Activated T-helper 2 cell treated with anti-CD3 and anti-CD28 coated beads, Interferon-gamma antibody, Interleukin-2, Interleukin-4, amounts not matched to agents 10 μg/mL and 5 μg/mL and 100 μg/mL, durations not matched to agents 14 hours and 24 hours and 36 hours (primary cell): ENCODE results near the gene PM20D1. TPM values are rescaled to one million over a fixed set of nuclear protein-coding genes. Genes with fewer than 3 reads are reported as not detected.
"Not testable (repeated sequence)": the region's sequence is repeated elsewhere in the genome, so short reads cannot be mapped to it uniquely, and the experiment has no call there.

Experiments
- DNase-seq: peaks from one replicate; pipeline ENCODE4 v3.0.0; 2021; ENCODE audit warnings: low spot score
- H3K27ac Mint-ChIP-seq: one replicate; pipeline ENCODE4 v1.8.0; 2021; ENCODE audit warnings: mixed read lengths
- H3K27me3 Mint-ChIP-seq: one replicate; pipeline ENCODE4 v1.8.0; 2021; ENCODE audit warnings: low read depth, mixed read lengths
- H3K36me3 Mint-ChIP-seq: one replicate; pipeline ENCODE4 v1.8.0; 2021; ENCODE audit warnings: low read depth, mixed read lengths
- H3K4me1 Mint-ChIP-seq: one replicate; pipeline ENCODE4 v1.8.0; 2021; ENCODE audit warnings: low read depth, mixed read lengths
- H3K4me3 Mint-ChIP-seq: one replicate; pipeline ENCODE4 v1.8.0; 2021; ENCODE audit warnings: low read depth, mild to moderate bottlenecking, moderate library complexity, mixed read lengths
- H3K9me3 Mint-ChIP-seq: one replicate; pipeline ENCODE4 v1.8.0; 2021; ENCODE audit warnings: mixed read lengths
- intact Hi-C: fragments of 100-400 bp; cut with micrococcal nuclease; formaldehyde crosslinking; loops from one replicate; pipeline ENCODE4 v1.15.1; 2023
- total RNA-seq: library from RNA; stranded (reverse); gene quantifications from 2 replicates; pipeline ENCODE4 v1.2.3, GENCODE V29; 2022

PM20D1 gene
- total RNA-seq, 1 donor from 2014 or later, result 0.57 TPM

DNA sequence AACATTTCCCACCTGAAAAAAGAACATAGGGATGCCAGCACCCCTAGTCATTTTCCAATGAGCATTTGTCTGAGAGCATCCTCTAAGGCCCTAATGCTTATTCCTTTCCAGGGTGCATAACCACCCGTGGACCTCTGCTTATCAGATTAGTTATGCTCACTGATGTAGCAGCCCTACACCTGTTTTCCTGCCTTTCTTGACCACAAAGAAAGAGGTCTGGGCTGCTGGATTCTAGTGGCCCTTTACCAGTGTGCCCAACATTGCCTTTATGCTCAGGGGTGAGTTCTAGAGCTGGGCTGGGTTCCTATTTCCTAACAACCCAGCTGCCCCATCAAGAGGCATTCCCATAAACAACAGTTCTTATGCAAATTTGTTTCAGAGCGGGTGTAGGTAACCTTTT lies 20.3 kb upstream of the PM20D1 start:
- DNase-seq, result no peak
- H3K4me3 Mint-ChIP-seq, result no peak overlapping the region
- intact Hi-C loops, result no loop called here
- H3K9me3 Mint-ChIP-seq, result no peaks in the 10 kb centered on the region
- H3K27ac Mint-ChIP-seq, result no peak overlapping the region
- no peaks in the 10 kb centered on the region for H3K4me1 Mint-ChIP-seq
- H3K27me3 Mint-ChIP-seq, result peaks cover 5% of the 10 kb centered on the region
- no peaks in the 10 kb centered on the region for H3K36me3 Mint-ChIP-seq

DNA sequence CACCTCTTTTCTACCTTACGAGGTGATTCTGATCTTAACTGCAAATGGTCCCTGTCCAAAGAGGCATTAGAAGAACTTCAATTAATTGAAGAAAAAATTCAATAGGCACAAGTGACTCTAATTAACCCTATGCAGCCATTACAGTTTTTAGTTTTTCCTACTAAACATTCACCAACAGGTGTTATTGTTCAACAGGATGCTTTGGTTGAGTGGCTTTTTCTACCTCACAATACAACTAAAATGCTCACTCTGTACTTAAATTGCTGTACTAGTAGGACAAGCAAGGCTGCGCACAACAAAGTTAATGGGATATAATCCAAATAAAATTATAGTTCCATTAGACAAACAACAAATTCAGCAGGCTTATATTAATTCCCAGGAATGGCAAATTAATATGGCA lies 11.6 kb upstream of the PM20D1 start:
- peaks cover 6% of the 10 kb centered on the region for H3K4me1 Mint-ChIP-seq
- no peaks in the 10 kb centered on the region for H3K36me3 Mint-ChIP-seq
- H3K27me3 Mint-ChIP-seq, result peaks cover 25% of the 10 kb centered on the region
- H3K27ac Mint-ChIP-seq, result no peak overlapping the region
- DNase-seq, result no peak
- peaks cover 5% of the 10 kb centered on the region for H3K9me3 Mint-ChIP-seq
- H3K4me3 Mint-ChIP-seq, result no peak overlapping the region
- intact Hi-C loops, result no loop called here

- intact Hi-C loops, result no loop called here
- H3K4me3 Mint-ChIP-seq, result no peak overlapping the region
- peaks cover 21% of the 10 kb centered on the region for H3K27me3 Mint-ChIP-seq
- no peaks in the 10 kb centered on the region for H3K36me3 Mint-ChIP-seq
- H3K9me3 Mint-ChIP-seq, result peaks cover 16% of the 10 kb centered on the region
- no peak for DNase-seq
- H3K4me1 Mint-ChIP-seq, result peaks cover 6% of the 10 kb centered on the region
- H3K27ac Mint-ChIP-seq, result no peak overlapping the region
Observed at GRCh38 chr1:205858141-205858961, 8.4 kb upstream of the PM20D1 start.

GRCh38 chr1:205857501-205857900 lies 7.6 kb upstream of the PM20D1 start:
- H3K9me3 Mint-ChIP-seq, result peaks cover 19% of the 10 kb centered on the region
- H3K36me3 Mint-ChIP-seq, intact Hi-C loops, DNase-seq, H3K4me3 Mint-ChIP-seq, H3K4me1 Mint-ChIP-seq, H3K27ac Mint-ChIP-seq: not testable (repeated sequence)
- H3K27me3 Mint-ChIP-seq, result peaks cover 19% of the 10 kb centered on the region

DNA sequence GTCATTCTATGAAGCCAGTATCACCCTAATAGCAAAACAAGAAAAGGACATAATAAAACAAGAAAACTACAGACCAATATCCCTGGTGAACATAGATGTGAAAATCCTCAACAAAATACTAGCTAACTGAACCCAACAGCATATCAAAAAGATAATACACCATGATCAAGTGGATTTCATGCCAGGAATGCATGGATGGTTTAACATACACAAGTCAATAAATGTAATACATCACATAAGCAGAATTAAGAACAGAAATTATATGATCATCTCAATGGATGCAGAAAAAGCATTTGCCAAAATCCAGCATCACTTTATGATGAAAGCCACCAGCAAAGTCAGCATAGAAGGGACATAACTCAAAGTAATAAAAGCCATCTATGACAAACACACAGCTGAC lies 6.5 kb upstream of the PM20D1 start:
- intact Hi-C loops, result no loop called here

DNA sequence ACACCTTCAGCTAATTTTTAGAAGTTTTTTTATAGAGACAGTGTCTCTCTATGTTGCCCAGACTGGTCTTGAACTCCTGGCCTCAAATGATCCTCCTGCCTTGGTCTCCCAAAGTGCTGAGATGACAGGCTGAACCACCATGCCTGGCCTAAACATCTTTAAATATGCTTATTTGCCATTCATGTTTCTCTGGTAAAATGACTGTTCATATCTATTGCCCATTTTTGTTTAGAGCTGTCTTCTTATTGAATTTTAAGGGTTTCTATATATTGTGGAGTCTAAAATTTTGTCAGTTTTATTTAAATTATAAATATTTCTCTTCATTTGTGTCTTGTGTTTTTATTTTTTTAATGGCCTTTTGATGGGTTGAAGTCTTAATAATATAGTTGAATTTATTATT lies 3.0 kb upstream of the PM20D1 start:
- Mint-ChIP-seq H3K4me1 (peaks cover 20% of the 10 kb centered on the region), H3K27me3 (peaks cover 11% of the 10 kb centered on the region), H3K27ac (no peak overlapping the region), H3K9me3 (peaks cover 25% of the 10 kb centered on the region), H3K36me3 (no peaks in the 10 kb centered on the region), H3K4me3 (no peak overlapping the region)
- intact Hi-C loops, result loop anchor here (5.0 kb wide), 1 partner anchor 41 kb away; the partner anchor contains the start of gene SLC41A1
- DNase-seq, result no peak

More for the DNA sequence above, 6.5 kb upstream of the PM20D1 start:
- H3K9me3 Mint-ChIP-seq, result peaks cover 25% of the 10 kb centered on the region
- DNase-seq, result no peak
- H3K27ac Mint-ChIP-seq, result no peak overlapping the region
- H3K36me3 Mint-ChIP-seq, result no peaks in the 10 kb centered on the region
- H3K4me3 Mint-ChIP-seq, result no peak overlapping the region
- H3K4me1 Mint-ChIP-seq, result peaks cover 6% of the 10 kb centered on the region
- H3K27me3 Mint-ChIP-seq, result peaks cover 19% of the 10 kb centered on the region

GRCh38 chr1:205851993-205852392 lies 2.1 kb upstream of the PM20D1 start:
- DNase-seq, result no peak
- H3K36me3 Mint-ChIP-seq, result no peaks in the 10 kb centered on the region
- H3K9me3 Mint-ChIP-seq, result peaks cover 24% of the 10 kb centered on the region
- no peak overlapping the region for H3K4me3 Mint-ChIP-seq
- peaks cover 20% of the 10 kb centered on the region for H3K4me1 Mint-ChIP-seq
- intact Hi-C loops, result loop anchor here (5.0 kb wide), 1 partner anchor 40 kb away; the partner anchor contains the start of gene SLC41A1
- no peak overlapping the region for H3K27ac Mint-ChIP-seq
- peaks cover 9% of the 10 kb centered on the region for H3K27me3 Mint-ChIP-seq

- H3K4me1 Mint-ChIP-seq, result peaks cover 11% of the 10 kb centered on the region
- no peak for DNase-seq
- intact Hi-C loops, result no loop called here
- H3K4me3 Mint-ChIP-seq, result no peak overlapping the region
- no peaks in the 10 kb centered on the region for H3K27me3 Mint-ChIP-seq
- no peak overlapping the region for H3K27ac Mint-ChIP-seq
- H3K36me3 Mint-ChIP-seq, result no peaks in the 10 kb centered on the region
- no peaks in the 10 kb centered on the region for H3K9me3 Mint-ChIP-seq
Observed at GRCh38 chr1:205843036-205843859, 6.7 kb downstream of the PM20D1 start.

DNA sequence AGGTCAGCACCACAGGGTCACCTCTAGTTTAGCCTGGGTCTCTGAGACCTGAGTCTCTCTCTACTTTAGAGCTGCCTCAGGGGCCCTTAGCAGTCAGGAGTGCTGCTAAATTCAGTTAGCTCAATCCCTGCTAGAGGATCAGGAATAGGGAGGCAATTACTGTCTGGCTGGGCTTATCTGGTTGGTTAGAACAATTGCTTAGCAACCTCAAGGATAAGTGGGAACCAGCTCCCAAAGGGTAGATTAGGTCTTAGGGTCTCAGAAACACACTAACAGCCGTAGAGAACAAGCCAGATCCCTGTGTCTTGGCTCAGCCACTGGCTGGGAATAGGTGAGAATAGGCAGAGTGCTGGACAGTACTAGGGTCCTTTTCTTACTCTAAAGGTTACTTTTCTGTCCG lies 7.7 kb downstream of the PM20D1 start:
- intact Hi-C loops, result no loop called here
- no peaks in the 10 kb centered on the region for H3K36me3 Mint-ChIP-seq

GRCh38 chr1:205840146-205840923 lies 9.6 kb downstream of the PM20D1 start:
- intact Hi-C loops, result no loop called here
- Mint-ChIP-seq H3K9me3 (no peaks in the 10 kb centered on the region), H3K4me1 (peaks cover 7% of the 10 kb centered on the region), H3K36me3 (no peaks in the 10 kb centered on the region), H3K27ac (no peak overlapping the region), H3K27me3 (no peaks in the 10 kb centered on the region), H3K4me3 (no peak overlapping the region)
- no peak for DNase-seq

More for the DNA sequence above, 7.7 kb downstream of the PM20D1 start:
- no peaks in the 10 kb centered on the region for H3K9me3 Mint-ChIP-seq
- H3K27me3 Mint-ChIP-seq, result no peaks in the 10 kb centered on the region
- peaks cover 7% of the 10 kb centered on the region for H3K4me1 Mint-ChIP-seq
- no peak for DNase-seq
- H3K4me3 Mint-ChIP-seq, result no peak overlapping the region
- H3K27ac Mint-ChIP-seq, result no peak overlapping the region

DNA sequence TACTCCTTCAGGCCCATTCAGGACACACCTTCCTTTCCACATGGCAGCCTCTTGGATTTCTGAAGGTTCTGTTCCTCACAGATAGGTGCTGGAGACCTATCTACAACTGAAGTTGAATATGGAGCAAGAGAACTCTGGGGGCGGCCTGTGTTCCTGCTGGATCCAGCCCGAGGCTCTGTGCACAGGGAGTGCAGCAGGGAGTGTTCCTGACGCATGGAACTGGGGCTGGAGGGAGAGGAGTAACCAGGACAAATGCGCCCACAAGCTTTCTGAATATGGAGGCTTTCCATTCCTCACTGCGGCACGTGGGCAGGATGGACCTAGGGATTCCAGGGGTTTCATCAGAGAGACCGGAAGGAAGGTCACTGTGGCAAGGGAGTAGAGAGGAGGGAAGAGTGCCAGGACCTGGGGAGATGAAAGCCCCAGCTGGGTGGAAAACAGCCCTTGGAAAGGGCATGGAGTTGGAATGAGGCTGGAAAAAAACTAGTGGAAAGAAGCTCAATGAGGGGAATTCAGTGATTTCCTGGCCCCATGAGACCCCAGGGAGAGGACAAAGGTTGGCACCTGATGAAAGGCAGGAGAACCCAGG lies 12.5 kb downstream of the PM20D1 start:
- intact Hi-C loops, result no loop called here
- Mint-ChIP-seq H3K27ac (no peak overlapping the region), H3K36me3 (no peaks in the 10 kb centered on the region)

DNA sequence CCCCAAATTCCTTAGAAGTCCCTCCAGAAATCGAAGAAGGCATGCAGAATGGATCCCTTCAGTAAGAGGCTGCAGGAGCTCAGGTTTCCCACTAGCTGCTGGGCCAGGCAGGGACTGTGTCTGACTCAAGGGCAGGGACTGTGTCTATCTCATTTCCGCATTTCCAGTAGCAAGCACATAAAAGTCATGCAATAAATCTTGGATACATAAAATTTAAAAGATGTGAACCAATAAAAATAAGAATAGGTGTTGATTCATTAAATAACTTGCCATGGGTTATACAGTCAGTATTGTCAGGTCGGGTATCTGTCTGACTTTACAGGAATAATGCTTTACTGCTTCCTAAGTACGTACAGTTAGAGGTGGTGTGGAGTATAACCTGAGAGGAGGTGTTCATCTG lies 15.2 kb downstream of the PM20D1 start:
- Mint-ChIP-seq H3K9me3 (no peaks in the 10 kb centered on the region), H3K4me1 (no peaks in the 10 kb centered on the region), H3K27me3 (no peaks in the 10 kb centered on the region), H3K27ac (no peak overlapping the region), H3K36me3 (no peaks in the 10 kb centered on the region), H3K4me3 (no peak overlapping the region)
- no peak for DNase-seq
- intact Hi-C loops, result no loop called here

More for the DNA sequence above, 12.5 kb downstream of the PM20D1 start:
- Mint-ChIP-seq H3K27me3 (no peaks in the 10 kb centered on the region), H3K4me1 (peaks cover 7% of the 10 kb centered on the region), H3K4me3 (no peak overlapping the region), H3K9me3 (no peaks in the 10 kb centered on the region)
- DNase-seq, result no peak
